22Rv1 (cell line): ENCODE data around the gene ARHGAP45.

Experiments used
- H3K27ac ChIP-seq: fragments of 450-650 bp; 2 replicates; pipeline ENCODE4 v1.5.1; 2017
- CTCF ChIP-seq: fragments of 450-650 bp; IDR thresholded peaks from 2 replicates; pipeline ENCODE4 v1.5.1; 2017; ENCODE audit warnings: mild to moderate bottlenecking
- ZFX ChIP-seq: fragments of 450-650 bp; IDR thresholded peaks from 2 replicates; pipeline ENCODE4 v1.6.1; 2017; ENCODE audit warnings: antibody characterized with exemption, borderline replicate concordance

Gene ARHGAP45

GRCh38 chr19:1102407-1103131, 35.6 kb downstream of the ARHGAP45 start:
- TF ChIP-seq ZFX, result no peak
- no peak for TF ChIP-seq CTCF
- H3K27ac ChIP-seq, result peak overlapping the region; percentile 98

GRCh38 chr19:1103132-1103707, 36.3 kb downstream of the ARHGAP45 start:
- H3K27ac ChIP-seq, result peak overlapping the region; percentile 98
- TF ChIP-seq CTCF, result no peak
- TF ChIP-seq ZFX, result no peak

GRCh38 chr19:1103708-1104310, 36.8 kb downstream of the ARHGAP45 start, which contains the start of gene GPX4:
GPX4 (plus strand) TSS chr19:1103994; CDS start chr19:1104044, 50 bp downstream.
- TF ChIP-seq CTCF, result no peak
- TF ChIP-seq ZFX, result no peak
- peak within 1 kb of the TSS; percentile 98 for H3K27ac ChIP-seq

- peak overlapping the region; percentile 98 for H3K27ac ChIP-seq
- TF ChIP-seq CTCF (no peak), ZFX (no peak)
These were observed 37.5 kb downstream of the ARHGAP45 start for GRCh38 chr19:1104311-1105007.

GRCh38 chr19:1105008-1105872, 38.3 kb downstream of the ARHGAP45 start:
- TF ChIP-seq ZFX, result no peak
- no peak for TF ChIP-seq CTCF
- H3K27ac ChIP-seq, result peak overlapping the region; percentile 98

- TF ChIP-seq ZFX, result no peak
- no peak for TF ChIP-seq CTCF
- peak overlapping the region; percentile 98 for H3K27ac ChIP-seq
These were observed 39.2 kb downstream of the ARHGAP45 start for GRCh38 chr19:1105873-1106840.
